Measurements from ENCODE around the gene HEPHL1. TPM values are rescaled to one million over a fixed set of nuclear protein-coding genes. Genes with fewer than 3 reads are reported as not detected.

The HEPHL1 gene
- total RNA-seq, 1 experiment from 2014 or later = not detected

- Histone ChIP-seq H3K4me3 (replicated peaks in 1 of 2; ENCODE audit: low read depth in 1 of 2, low read length in 2 of 2) (no peak overlapping the region), H4K20me1 (ENCODE audit: insufficient read depth) (no peaks in the 10 kb centered on the region), H3K4me1 (ENCODE audit: control insufficient read depth in 1 of 2, insufficient read depth in 2 of 2, low read length in 2 of 2) (no peaks in the 10 kb centered on the region), H3K9me3 (ENCODE audit: control insufficient read depth in 1 of 2, insufficient read depth in 1 of 2, low read depth in 1 of 2, low read length in 2 of 2) (no peaks in the 10 kb centered on the region), H3K79me2 (ENCODE audit: insufficient read depth, low read length) (no peaks in the 10 kb centered on the region), H3K27ac (ENCODE audit: low read depth, low read length) (no peak overlapping the region), H3K27me3 (ENCODE audit: insufficient read depth, low read length) (no peaks in the 10 kb centered on the region), H3K9ac (ENCODE audit: low read length) (no peak overlapping the region), H3K36me3 (ENCODE audit: control insufficient read depth in 1 of 2, insufficient read depth in 2 of 2, low read length in 2 of 2) (no peaks in the 10 kb centered on the region), H3K9me2 (ENCODE audit: insufficient read depth) (no peaks in the 10 kb centered on the region), H2AFZ (ENCODE audit: low read depth, low read length, poor library complexity, severe bottlenecking) (no peak overlapping the region), H3K4me2 (ENCODE audit: low read length) (no peak overlapping the region)
- CTCF ChIA-PET = no interaction called here
- no peak for ATAC-seq
- RAD21 ChIA-PET (ENCODE audit: low non-redundant PET in 1 of 2, low total read pairs in 2 of 2, uncharacterized antibody in 2 of 2, unreplicated experiment in 2 of 2) = no interaction called here
- BruUV-seq (replicated peaks) = no TSS peak
- POLR2A ChIA-PET = no interaction called here
- intact Hi-C loops (cut with micrococcal nuclease) = no loop called here
- TF ChIP-seq ZNF274 (IDR thresholded peaks at IDR 0.05; ENCODE audit: low read depth, low read length) (no peak), SIN3A (IDR thresholded peaks at IDR 0.05; ENCODE audit: low read depth) (no peak), EGR1 (IDR thresholded peaks at IDR 0.05; ENCODE audit: low read depth) (no peak), ZBTB33 (IDR thresholded peaks at IDR 0.05; ENCODE audit: extremely low read depth, insufficient replicate concordance, low read length) (no peak), RAD21 (IDR thresholded peaks at IDR 0.05; ENCODE audit: low read depth) (no peak), EZH2 (IDR thresholded peaks at IDR 0.05) (no peak), POLR2AphosphoS5 (IDR thresholded peaks at IDR 0.05; ENCODE audit: low read depth, low read length) (no peak), CTCF (IDR thresholded peaks at IDR 0.05 in 2 of 3, conservative IDR thresholded peaks at IDR 0.05 in 1 of 3; ENCODE audit: borderline replicate concordance in 1 of 3, insufficient read depth in 1 of 3, low read depth in 2 of 3, low read length in 2 of 3) (no peak), ATF3 (IDR thresholded peaks at IDR 0.05) (no peak), YY1 (IDR thresholded peaks at IDR 0.05; ENCODE audit: extremely low read depth, insufficient replicate concordance, low read depth, low read length) (no peak), SP1 (IDR thresholded peaks at IDR 0.05; ENCODE audit: low read depth) (no peak), SRF (IDR thresholded peaks at IDR 0.05; ENCODE audit: low read depth) (no peak), POLR2A (IDR thresholded peaks at IDR 0.05; ENCODE audit: borderline replicate concordance, extremely low read depth, insufficient read depth, insufficient read length) (no peak), JUND (IDR thresholded peaks at IDR 0.05) (no peak), FOSL1 (IDR thresholded peaks at IDR 0.05; ENCODE audit: low read depth) (no peak), CBX3 (IDR thresholded peaks at IDR 0.05; ENCODE audit: low read depth) (no peak)
- TF ChIP-seq, protein P1, sequence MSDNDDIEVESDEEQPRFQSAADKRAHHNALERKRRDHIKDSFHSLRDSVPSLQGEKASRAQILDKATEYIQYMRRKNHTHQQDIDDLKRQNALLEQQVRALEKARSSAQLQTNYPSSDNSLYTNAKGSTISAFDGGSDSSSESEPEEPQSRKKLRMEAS (IDR thresholded peaks at IDR 0.05) = no peak
- no peak for DNase-seq (ENCODE audit: low read depth, low spot score)
Observed at GRCh38 chr11:94043241-94043640, 22.1 kb downstream of the HEPHL1 start.

Measured in HCT116 (cell line).